Activated CD4-positive, alpha-beta memory T cell treated with anti-CD3 and anti-CD28 coated beads for 36 hours (primary cell): ENCODE results near the gene DCAKD. TPM values are rescaled to one million over a fixed set of nuclear protein-coding genes. Genes with fewer than 3 reads are reported as not detected.
"Not testable (repeated sequence)": the region's sequence is repeated elsewhere in the genome, so short reads cannot be mapped to it uniquely, and the experiment has no call there.

Experiments
- CTCF ChIA-PET: fragments of 350-600 bp; sonication (Branson Sonifier 250); formaldehyde crosslinking; loops from one replicate; lab custom pipeline; 2021; ENCODE audit warnings: antibody characterized with exemption, inconsistent platforms; lab: Charles Lee
- POLR2A ChIA-PET: fragments of 350-600 bp; sonication (Branson Sonifier 250); formaldehyde crosslinking; loops from one replicate; lab custom pipeline; 2021; ENCODE audit warnings: antibody characterized with exemption; lab: Charles Lee
- DNase-seq: peaks from one replicate; pipeline ENCODE4 v3.0.0-alpha.2; 2020
- H3K27ac Mint-ChIP-seq: one replicate; pipeline ENCODE4 v1.8.0; 2021; ENCODE audit warnings: mixed read lengths
- H3K27me3 Mint-ChIP-seq: one replicate; pipeline ENCODE4 v1.8.0; 2021; ENCODE audit warnings: mixed read lengths
- H3K36me3 Mint-ChIP-seq: one replicate; pipeline ENCODE4 v1.8.0; 2021; ENCODE audit warnings: mixed read lengths
- H3K4me1 Mint-ChIP-seq: one replicate; pipeline ENCODE4 v1.8.0; 2021; ENCODE audit warnings: low read depth, mixed read lengths
- H3K4me3 Mint-ChIP-seq: one replicate; pipeline ENCODE4 v1.8.0; 2021; ENCODE audit warnings: mild to moderate bottlenecking, mixed read lengths
- H3K9me3 Mint-ChIP-seq: one replicate; pipeline ENCODE4 v1.8.0; 2021; ENCODE audit warnings: mixed read lengths
- intact Hi-C: fragments of 100-400 bp; cut with micrococcal nuclease; formaldehyde crosslinking; loops from one replicate; pipeline ENCODE4 v1.15.1; 2023
- total RNA-seq, 2 experiments: library from RNA; stranded (reverse); gene quantifications; one replicate each; pipeline ENCODE4 v1.2.3, GENCODE V29; 2021

Gene DCAKD
- total RNA-seq, 2 experiments from 2014 or later: 32.0 to 34.0 TPM

GRCh38 chr17:45061606-45062205, 10.3 kb upstream of the DCAKD start:
- peak overlapping the region; percentile 100 for H3K4me3 Mint-ChIP-seq
- H3K9me3 Mint-ChIP-seq: no peaks in the 10 kb centered on the region
- peak overlapping the region; percentile 100 for H3K27ac Mint-ChIP-seq
- no peak for DNase-seq
- intact Hi-C loops: loop anchor here (1.0 to 5.0 kb wide), 6 partner anchors 9 to 166 kb away; partner anchors contain the start of genes ACBD4, HEXIM1 and HEXIM2
- H3K27me3 Mint-ChIP-seq: no peaks in the 10 kb centered on the region
- peaks cover 6% of the 10 kb centered on the region for H3K36me3 Mint-ChIP-seq
- ChIA-PET POLR2A (interaction anchor here (0.5 to 4.7 kb wide), 10 partner anchors 9 to 353 kb away, joined by 3 to 61 read pairs (median 3); partner anchors contain the start of genes DBF4B, DCAKD, EFTUD2 and HEXIM1), CTCF (interaction anchor here (1.0 to 2.8 kb wide), 5 partner anchors 15 to 151 kb away, joined by 3 to 22 read pairs (median 5); partner anchors contain the start of gene ACBD4)
- peaks cover 46% of the 10 kb centered on the region for H3K4me1 Mint-ChIP-seq

GRCh38 chr17:45060797-45061605, 9.6 kb upstream of the DCAKD start, which contains the start of gene NMT1:
TSS of gene NMT1 (plus strand) at chr17:45061317. CDS start at chr17:45061330, 13 bp downstream.
- POLR2A ChIA-PET: interaction anchor here (0.5 to 4.7 kb wide), 13 partner anchors 10 to 353 kb away, joined by 3 to 61 read pairs (median 3); partner anchors contain the start of genes ACBD4, C1QL1, DBF4B and DCAKD
- Mint-ChIP-seq H3K27me3 (no peaks in the 10 kb centered on the region), H3K36me3 (peaks cover 6% of the 10 kb centered on the region), H3K27ac (peak within 1 kb of the TSS; percentile 100), H3K4me3 (peak within 1 kb of the TSS; percentile 100), H3K4me1 (peaks cover 48% of the 10 kb centered on the region), H3K9me3 (no peaks in the 10 kb centered on the region)
- intact Hi-C loops: loop anchor here (1.0 to 5.0 kb wide), 6 partner anchors 9 to 166 kb away; partner anchors contain the start of genes ACBD4, HEXIM1 and HEXIM2
- peak; percentile 98 for DNase-seq
- CTCF ChIA-PET: interaction anchor here (0.8 to 2.8 kb wide), 8 partner anchors 10 to 150 kb away, joined by 3 to 22 read pairs (median 4); partner anchors contain the start of genes ACBD4, C1QL1 and HEXIM1

DNA sequence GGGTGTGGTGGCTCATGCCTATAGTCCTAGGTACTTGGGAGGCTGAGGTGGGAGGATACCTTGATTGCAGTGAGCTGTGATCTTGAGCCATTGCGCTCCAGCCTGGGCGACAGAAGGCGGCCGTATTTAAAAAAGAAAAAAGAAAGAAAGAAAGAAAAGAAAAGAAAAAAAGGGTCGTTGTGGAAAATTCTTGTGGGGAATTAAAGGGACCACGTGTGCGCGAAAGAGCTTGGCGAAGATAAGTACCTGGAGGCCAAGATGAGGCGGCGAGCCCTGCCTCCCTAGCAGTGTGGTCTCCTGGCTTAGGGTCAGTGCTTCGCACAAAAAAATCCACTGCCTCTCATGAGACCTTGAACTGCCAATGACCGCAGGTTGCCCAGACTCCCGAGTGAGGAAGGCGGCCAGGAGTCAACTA, 9.0 kb upstream of the DCAKD start:
- peak overlapping the region; percentile 100 for H3K27ac Mint-ChIP-seq
- intact Hi-C loops: loop anchor here (2.0 to 5.0 kb wide), 4 partner anchors 74 to 167 kb away; partner anchors contain the start of genes ACBD4, HEXIM1 and HEXIM2
- ChIA-PET CTCF (interaction anchor here (0.8 to 2.8 kb wide), 6 partner anchors 9 to 150 kb away, joined by 3 to 22 read pairs (median 4); partner anchors contain the start of genes ACBD4, C1QL1 and HEXIM1), POLR2A (interaction anchor here (0.6 to 4.7 kb wide), 10 partner anchors 10 to 352 kb away, joined by 3 to 61 read pairs (median 4); partner anchors contain the start of genes ACBD4, C1QL1, DBF4B and DCAKD)
- peak overlapping the region; percentile 100 for H3K4me3 Mint-ChIP-seq
- no peaks in the 10 kb centered on the region for H3K27me3 Mint-ChIP-seq
- peaks cover 52% of the 10 kb centered on the region for H3K4me1 Mint-ChIP-seq
- H3K36me3 Mint-ChIP-seq: peaks cover 6% of the 10 kb centered on the region
- no peaks in the 10 kb centered on the region for H3K9me3 Mint-ChIP-seq
- DNase-seq: no peak

- Mint-ChIP-seq H3K4me1 (peaks cover 38% of the 10 kb centered on the region), H3K9me3 (no peaks in the 10 kb centered on the region), H3K27ac (peak overlapping the region; percentile 94), H3K36me3 (peaks cover 7% of the 10 kb centered on the region), H3K4me3 (peak overlapping the region; percentile 80), H3K27me3 (no peaks in the 10 kb centered on the region)
- peak; percentile 81 for DNase-seq
- POLR2A ChIA-PET: interaction anchor here (1.1 to 3.7 kb wide), 2 partner anchors 10 to 96 kb away, joined by 3 to 61 read pairs; partner anchors contain the start of genes HEXIM1 and NMT1
- intact Hi-C loops: loop anchor here (1.0 to 5.0 kb wide), 2 partner anchors 9 to 80 kb away; partner anchors contain the start of genes NMT1 and PLCD3
- CTCF ChIA-PET: no interaction called here
Observed at GRCh38 chr17:45052052-45052772, 780 bp upstream of the DCAKD start.

GRCh38 chr17:45051720-45052051, 254 bp upstream of the DCAKD start:
- H3K36me3 Mint-ChIP-seq, H3K9me3 Mint-ChIP-seq, H3K4me3 Mint-ChIP-seq, H3K27ac Mint-ChIP-seq, H3K27me3 Mint-ChIP-seq, DNase-seq: not testable (repeated sequence)
- intact Hi-C loops: loop anchor here (1.0 to 5.0 kb wide), 5 partner anchors 10 to 265 kb away; partner anchors contain the start of genes HEXIM2, KIF18B, MAP3K14 and NMT1
- ChIA-PET POLR2A (interaction anchor here (3.7 kb wide), 1 partner anchor 10 kb away, joined by 61 read pairs; the partner anchor contains the start of gene NMT1), CTCF (interaction anchor here (1.5 to 2.4 kb wide), 2 partner anchors 84 to 97 kb away, joined by 4 to 9 read pairs; partner anchors contain the start of genes ACBD4 and HEXIM1)
- peaks cover 44% of the 10 kb centered on the region for H3K4me1 Mint-ChIP-seq

DNA sequence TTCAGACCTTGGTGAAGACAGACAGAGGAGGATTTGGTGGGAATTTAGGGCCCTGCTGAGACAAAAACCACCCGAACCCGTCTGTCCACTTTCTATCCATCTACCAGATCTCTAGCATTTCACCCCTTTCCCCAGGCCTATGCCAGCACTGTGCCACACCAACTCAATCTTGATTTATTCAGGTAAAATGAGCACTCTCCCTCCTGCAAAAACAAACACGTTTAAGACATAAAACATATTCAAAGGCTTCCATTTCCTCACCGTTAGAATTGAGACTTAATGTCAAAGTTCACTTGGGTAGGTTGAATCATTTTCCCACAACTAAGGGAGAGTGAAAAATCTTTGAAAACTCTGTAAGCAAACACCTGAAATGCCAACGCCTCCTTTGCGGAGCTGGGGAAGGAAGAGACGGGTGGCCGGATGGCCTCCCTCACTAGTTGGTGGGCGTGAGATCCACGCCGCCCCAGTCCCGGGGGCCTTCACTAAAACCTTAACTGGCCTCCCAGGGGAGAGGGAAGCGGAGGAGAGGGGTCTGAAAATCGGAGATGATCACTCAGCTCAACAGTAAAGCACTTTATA, 862 bp downstream of the DCAKD start:
- H3K27me3 Mint-ChIP-seq: no peaks in the 10 kb centered on the region
- no peaks in the 10 kb centered on the region for H3K9me3 Mint-ChIP-seq
- peaks cover 41% of the 10 kb centered on the region for H3K4me1 Mint-ChIP-seq
- peak overlapping the region; percentile 93 for H3K4me3 Mint-ChIP-seq
- peak; percentile 63 for DNase-seq
- peak overlapping the region; percentile 94 for H3K27ac Mint-ChIP-seq
- H3K36me3 Mint-ChIP-seq: peaks cover 9% of the 10 kb centered on the region
- ChIA-PET CTCF (interaction anchor here (0.6 to 2.6 kb wide), 9 partner anchors 10 to 147 kb away, joined by 3 to 16 read pairs (median 4); partner anchors contain the start of genes ACBD4 and HEXIM1), POLR2A (interaction anchor here (0.8 to 3.7 kb wide), 6 partner anchors 11 to 175 kb away, joined by 3 to 61 read pairs (median 4); partner anchors contain the start of genes EFTUD2 and NMT1)
- intact Hi-C loops: loop anchor here (1.0 to 5.0 kb wide), 4 partner anchors 82 to 266 kb away; partner anchors contain the start of genes HEXIM2, KIF18B, MAP3K14 and PLCD3

GRCh38 chr17:45048795-45049563, 2.5 kb downstream of the DCAKD start:
- no peak for DNase-seq
- H3K36me3 Mint-ChIP-seq: peaks cover 12% of the 10 kb centered on the region
- H3K9me3 Mint-ChIP-seq: no peaks in the 10 kb centered on the region
- H3K4me1 Mint-ChIP-seq: peaks cover 35% of the 10 kb centered on the region
- ChIA-PET CTCF (interaction anchor here (0.7 to 2.6 kb wide), 10 partner anchors 8 to 985 kb away, joined by 3 to 16 read pairs (median 4); partner anchors contain the start of gene ACBD4), POLR2A (interaction anchor here (3.7 kb wide), 1 partner anchor 13 kb away, joined by 61 read pairs; the partner anchor contains the start of gene NMT1)
- H3K27ac Mint-ChIP-seq: peak overlapping the region; percentile 94
- intact Hi-C loops: no loop called here
- no peaks in the 10 kb centered on the region for H3K27me3 Mint-ChIP-seq
- peak overlapping the region; percentile 43 for H3K4me3 Mint-ChIP-seq

GRCh38 chr17:45046537-45047125, 4.8 kb downstream of the DCAKD start:
- peaks cover 49% of the 10 kb centered on the region for H3K4me1 Mint-ChIP-seq
- POLR2A ChIA-PET: no interaction called here
- H3K4me3 Mint-ChIP-seq: no peak overlapping the region
- peak; percentile 40 for DNase-seq
- CTCF ChIA-PET: interaction anchor here (0.9 to 2.7 kb wide), 3 partner anchors 27 to 126 kb away, joined by 3 to 9 read pairs (median 5); partner anchors contain the start of gene ACBD4
- peak overlapping the region; percentile 72 for H3K27ac Mint-ChIP-seq
- intact Hi-C loops: no loop called here
- H3K27me3 Mint-ChIP-seq: no peaks in the 10 kb centered on the region
- H3K9me3 Mint-ChIP-seq: no peaks in the 10 kb centered on the region
- peaks cover 16% of the 10 kb centered on the region for H3K36me3 Mint-ChIP-seq

GRCh38 chr17:45043813-45044540, 7.5 kb downstream of the DCAKD start:
- DNase-seq: no peak
- no peaks in the 10 kb centered on the region for H3K27me3 Mint-ChIP-seq
- peaks cover 9% of the 10 kb centered on the region for H3K36me3 Mint-ChIP-seq
- no peaks in the 10 kb centered on the region for H3K9me3 Mint-ChIP-seq
- ChIA-PET CTCF (no interaction called here), POLR2A (no interaction called here)
- H3K27ac Mint-ChIP-seq: no peak overlapping the region
- no peak overlapping the region for H3K4me3 Mint-ChIP-seq
- intact Hi-C loops: no loop called here
- peaks cover 34% of the 10 kb centered on the region for H3K4me1 Mint-ChIP-seq
